Measurements from ENCODE around the gene CDKN2B. TPM values are rescaled to one million over a fixed set of nuclear protein-coding genes. Genes with fewer than 3 reads are reported as not detected.

The CDKN2B gene
- total and polyA plus RNA-seq, 2 of the 4 experiments (the other 2 are of a cell fraction), result 3.6 to 8.2 TPM

- Histone ChIP-seq H3K79me1 (ENCODE audit: low read depth in 1 of 2, low read length in 2 of 2) (no peaks in the 10 kb centered on the region), H3K4me1 (ENCODE audit: control insufficient read depth, insufficient read depth, low read length) (no peaks in the 10 kb centered on the region), H3K9me3 (ENCODE audit: control insufficient read depth, insufficient read depth, low read length) (peaks cover 7% of the 10 kb centered on the region; the same call in 1 of the 2 replicates), H3K23ac (ENCODE audit: low read depth, low read length) (no peak overlapping the region), H3K18ac (ENCODE audit: low read depth, low read length) (peak overlapping the region; percentile 20), H2BK15ac (ENCODE audit: low read depth, low read length) (no peak overlapping the region), H2AK9ac (replicated peaks; ENCODE audit: low read depth, low read length, poor library complexity) (peak overlapping the region; percentile 43), H2BK20ac (ENCODE audit: low read depth, low read length) (no peak overlapping the region), H4K20me1 (ENCODE audit: insufficient read depth, low read length) (peaks cover 3% of the 10 kb centered on the region; the same call in 1 of the 2 replicates), H3K14ac (replicated peaks; ENCODE audit: low read depth, low read length) (0 out of 2 replicates have a peak overlapping the region, but pooled peaks have one; percentile 31), H3K36me3 (ENCODE audit: control insufficient read depth, insufficient read depth, low read length) (peaks cover 7% of the 10 kb centered on the region; the same call in 1 of the 2 replicates), H3K4me3 (ENCODE audit: insufficient read depth, low read depth, low read length) (peak overlapping the region; percentile 75), H3K56ac (ENCODE audit: extremely low read depth, insufficient read depth, low read length) (no peak overlapping the region; the same call in 1 of the 2 replicates), H2BK5ac (ENCODE audit: low read depth, low read length, poor library complexity, severe bottlenecking) (no peak overlapping the region), H3K4me2 (ENCODE audit: low read depth, low read length) (peak overlapping the region; percentile 90), H3K27ac (ENCODE audit: insufficient read depth, low read length) (peak overlapping the region; percentile 45), H2BK120ac (ENCODE audit: low read depth, low read length) (peak overlapping the region; percentile 37; the same call in 1 of the 2 replicates), H4K91ac (ENCODE audit: insufficient read depth, low read depth, low read length) (peak overlapping the region; percentile 66; the same call in 1 of the 2 replicates), H4K5ac (ENCODE audit: low read depth, low read length) (no peak overlapping the region), H2AK5ac (ENCODE audit: low read depth, low read length) (no peak overlapping the region), H3K4ac (ENCODE audit: low read depth, low read length) (no peak overlapping the region), H3K27me3 (ENCODE audit: control insufficient read depth, insufficient read depth, low read length) (peaks cover 55% of the 10 kb centered on the region), H4K8ac (ENCODE audit: low read depth in 2 of 2, low read length in 2 of 2) (peak overlapping the region in 1 of 2 experiments; percentile 39; a peak in 1 of 4 replicates), H2AFZ (replicated peaks; ENCODE audit: low read length, poor library complexity) (peak overlapping the region; percentile 88), H3K9me1 (ENCODE audit: insufficient read depth, low read length) (no peaks in the 10 kb centered on the region), H3K9ac (ENCODE audit: low read depth, low read length) (peak overlapping the region; percentile 62)
- ChIA-PET CTCF (no interaction called here), POLR2A (ENCODE audit: unreplicated experiment) (no interaction called here)
- BruUV-seq (replicated peaks), result no TSS peak
- dilution Hi-C loops (cut with HindIII; ENCODE audit: low sequenced_read_pairs, unreplicated experiment) (no loop called here), intact Hi-C loops (cut with micrococcal nuclease) (loop anchor here (1.0 kb wide), 1 partner anchor 265 kb away; no protein-coding TSS in a partner anchor), in situ Hi-C loops (cut with MboI; ENCODE audit: low sequenced_read_pairs) (loop anchor here (25.0 kb wide), 1 partner anchor 388 kb away; no protein-coding TSS in a partner anchor)
- 2% methylated on average over 25 of the region's 51 CpGs; no CpG with 5 or more reads in 1 of the 2 experiments for WGBS, 2 experiments (ENCODE audit: extremely low coverage in 2 of 2, insufficient read length in 1 of 2)
- TF ChIP-seq MXI1 (IDR thresholded peaks at IDR 0.05; ENCODE audit: borderline replicate concordance, low read depth, low read length), result peak; percentile 94
- no peak for TF ChIP-seq POLR2A (IDR thresholded peaks at IDR 0.05; ENCODE audit: low read depth, low read length)
- peak; percentile 69; the same call in 1 of the 2 replicates for TF ChIP-seq MAZ (IDR thresholded peaks at IDR 0.05; ENCODE audit: borderline replicate concordance, low read depth, low read length)
- peak; percentile 57 for DNase-seq
- ATAC-seq (ENCODE audit: low read depth), result peak; percentile 87
These were observed 34.2 kb downstream of the CDKN2B start for GRCh38 chr9:21974722-21975409.

All from IMR-90 (cell line).